A549 (cell line): ENCODE results near the gene PKD2L1. TPM values are rescaled to one million over a fixed set of nuclear protein-coding genes. Genes with fewer than 3 reads are reported as not detected.

Experiments
- ATAC-seq, 2 experiments: fragments of 200-7000 bp in 1 of 2; fragments of >200 bp in 1 of 2; cut with Nextera tagmentation in 1 of 2; cut with Tn5 transposase in 1 of 2; 3 replicates each; pipeline versions ENCODE4 v1.8.0 to v1.9.1; 2018 to 2020; ENCODE audit warnings: mild to moderate bottlenecking in 1 of 2, moderate library complexity in 1 of 2
- CTCF ChIA-PET: fragments of 300-600 bp; sonication (Branson Sonifier 250); formaldehyde crosslinking; extraction: SDS; loops from one replicate; lab custom pipeline; 2021; ENCODE audit warnings: antibody characterized with exemption, inconsistent platforms; lab: Yijun Ruan, JAX
- POLR2A ChIA-PET: fragments of 350-600 bp; formaldehyde crosslinking; extraction: SDS; loops from one replicate; lab custom pipeline; 2021; ENCODE audit warnings: antibody characterized with exemption, inconsistent platforms; lab: Yijun Ruan, JAX
- DNase-seq, 2 experiments: peaks; one replicate each; pipeline versions ENCODE4 v3.0.0 to v3.0.0-alpha.2; 2011 to 2016; ENCODE audit warnings: low read depth in 1 of 2, low spot score in 1 of 2
- FAIRE-seq: peaks from 2 replicates; lab custom pipeline; 2011; peaks lifted over from hg19 to GRCh38; lab: Jason Lieb, UNC
- H3K27ac ChIP-seq, 2 experiments: fragments of >200 bp; sonication (Bioruptor Twin); formaldehyde crosslinking; 3 replicates each; pipeline ENCODE4 v1.5.1; 2016 to 2017
- H3K4me1 ChIP-seq: fragments of >200 bp; sonication (Bioruptor Twin); formaldehyde crosslinking; 3 replicates; pipeline ENCODE4 v1.6.1; 2016
- H3K4me2 ChIP-seq: fragments of >200 bp; sonication (Bioruptor Twin); formaldehyde crosslinking; 3 replicates; pipeline ENCODE4 v1.6.1; 2016
- H3K4me3 ChIP-seq: fragments of >200 bp; sonication (Bioruptor Twin); formaldehyde crosslinking; 3 replicates; pipeline ENCODE4 v1.5.1; 2016
- H3K9me3 ChIP-seq: fragments of >200 bp; sonication (Bioruptor Twin); formaldehyde crosslinking; 3 replicates; pipeline ENCODE4 v1.6.1; 2016
- BHLHE40 ChIP-seq: IDR thresholded peaks from 2 replicates; pipeline ENCODE4 v1.6.1; 2012; ENCODE audit warnings: low read depth, low read length, inconsistent platforms
- CBX2 ChIP-seq: fragments of 200-600 bp; sonication (generic); IDR thresholded peaks from 2 replicates; pipeline ENCODE4 v1.6.1; 2016; ENCODE audit warnings: low read depth, mild to moderate bottlenecking, borderline replicate concordance
- CBX8 ChIP-seq: fragments of 200-600 bp; sonication (generic); IDR thresholded peaks from 2 replicates; pipeline ENCODE4 v1.6.1; 2016
- CTCF ChIP-seq: fragments of >200 bp; sonication (Bioruptor Twin); formaldehyde crosslinking; IDR thresholded peaks from 3 replicates; pipeline ENCODE4 v1.5.1; 2016
- EHF ChIP-seq: fragments of 250-450 bp; sonication (Bioruptor Pico); IDR thresholded peaks from 2 replicates; pipeline ENCODE4 v1.5.0; 2020; ENCODE audit warnings: mild to moderate bottlenecking
- FOSL2 ChIP-seq, 2 experiments: fragments of 450-650 bp in 1 of 2; fragments of >200 bp in 1 of 2; sonication (Bioruptor Twin) in 1 of 2; formaldehyde crosslinking; IDR thresholded peaks; 2 replicates each; pipeline versions ENCODE4 v1.5.0 to v1.6.1; 2016 to 2020; ENCODE audit warnings: mild to moderate bottlenecking in 1 of 2, moderate library complexity in 1 of 2
- HDAC2 ChIP-seq: fragments of 200-600 bp; sonication (generic); IDR thresholded peaks from 2 replicates; pipeline ENCODE4 v1.6.1; 2016
- HES2 ChIP-seq: fragments of >200 bp; sonication (Bioruptor Twin); formaldehyde crosslinking; IDR thresholded peaks from 2 replicates; pipeline ENCODE4 v1.6.1; 2016
- HEYL ChIP-seq: fragments of 250-450 bp; sonication (Bioruptor Pico); IDR thresholded peaks from 2 replicates; pipeline ENCODE4 v1.8.0; 2021; ENCODE audit warnings: mild to moderate bottlenecking, moderate library complexity
- HMGXB4 ChIP-seq: fragments of 250-450 bp; sonication (Bioruptor Pico); IDR thresholded peaks from 2 replicates; pipeline ENCODE4 v1.5.0; 2021; ENCODE audit warnings: mild to moderate bottlenecking, moderate library complexity, borderline replicate concordance
- HOXB5 ChIP-seq: fragments of 250-450 bp; sonication (Bioruptor Pico); IDR thresholded peaks from 2 replicates; pipeline ENCODE4 v1.5.0; 2020; ENCODE audit warnings: mild to moderate bottlenecking, moderate library complexity
- JUN ChIP-seq, 2 experiments: fragments of >200 bp; sonication (Bioruptor Twin); formaldehyde crosslinking; IDR thresholded peaks; 2 replicates in 1 of 2; 3 replicates in 1 of 2; pipeline ENCODE4 v1.6.1; 2016 to 2017
- KDM5A ChIP-seq: fragments of 200-600 bp; sonication (generic); IDR thresholded peaks from 2 replicates; pipeline ENCODE4 v1.6.1; 2016; ENCODE audit warnings: antibody characterized with exemption, mild to moderate bottlenecking
- MYC ChIP-seq: IDR thresholded peaks from 2 replicates; pipeline ENCODE4 v1.6.1; 2012; ENCODE audit warnings: mild to moderate bottlenecking, inconsistent platforms, low read length, improper control_type of control experiment, borderline replicate concordance
- NFE2L2 ChIP-seq: fragments of 150-350 bp; conservative IDR thresholded peaks from 2 replicates; pipeline ENCODE4 v1.6.1; 2014; ENCODE audit warnings: low read length
- NPAS2 ChIP-seq: fragments of 250-450 bp; sonication (Bioruptor Pico); IDR thresholded peaks from 2 replicates; pipeline ENCODE4 v1.8.0; 2022; ENCODE audit warnings: mild to moderate bottlenecking, moderate library complexity, borderline replicate concordance
- RAD21 ChIP-seq, 2 experiments: fragments of >200 bp in 1 of 2; sonication (Bioruptor Twin) in 1 of 2; formaldehyde crosslinking in 1 of 2; IDR thresholded peaks in 1 of 2; conservative IDR thresholded peaks in 1 of 2; 2 replicates in 1 of 2; 3 replicates in 1 of 2; pipeline ENCODE4 v1.6.1; 2012 to 2018; ENCODE audit warnings: inconsistent platforms in 1 of 2
- RARB ChIP-seq: fragments of 250-450 bp; sonication (Bioruptor Pico); IDR thresholded peaks from 2 replicates; pipeline ENCODE4 v1.8.0; 2021; ENCODE audit warnings: mild to moderate bottlenecking, moderate library complexity
- SMC3 ChIP-seq: fragments of >200 bp; sonication (Bioruptor Twin); formaldehyde crosslinking; IDR thresholded peaks from 3 replicates; pipeline ENCODE4 v1.6.1; 2018; ENCODE audit warnings: inconsistent platforms
- TFCP2L1 ChIP-seq: fragments of 250-450 bp; sonication (Bioruptor Pico); IDR thresholded peaks from 2 replicates; pipeline ENCODE4 v1.5.0; 2021; ENCODE audit warnings: mild to moderate bottlenecking
- USF2 ChIP-seq: fragments of 450-650 bp; IDR thresholded peaks from 2 replicates; pipeline ENCODE4 v1.6.1; 2014; ENCODE audit warnings: antibody characterized with exemption
- ZFP36 ChIP-seq: fragments of 450-650 bp; IDR thresholded peaks from 2 replicates; pipeline ENCODE4 v1.6.1; 2014; ENCODE audit warnings: borderline replicate concordance; ENCODE audit not compliant: partially characterized antibody
- ZNF302 ChIP-seq: fragments of 250-450 bp; sonication (Bioruptor Pico); IDR thresholded peaks from 2 replicates; pipeline ENCODE4 v1.9.0; 2021; ENCODE audit warnings: inconsistent platforms, mild to moderate bottlenecking, moderate library complexity
- ZSCAN20 ChIP-seq: fragments of 250-450 bp; sonication (Bioruptor Pico); IDR thresholded peaks from 2 replicates; pipeline ENCODE4 v1.8.0; 2022; ENCODE audit warnings: mild to moderate bottlenecking, moderate library complexity
- WGBS: methylation state at CpG from one replicate; pipeline ENCODE4 v1.1.6; 2017; ENCODE audit errors: missing lambda C conversion rate; 5-methylcytosine and 5-hydroxymethylcytosine counted together
- polyA plus RNA-seq, 4 experiments: library from polyadenylated mRNA; depleted of rRNA in 3 of 4; stranded (reverse); fragments of >200 nt; fragmentation: RNase III in 1 of 4; extraction: RNeasy Plus Mini Kit Qiagen cat#74134 plus additional on column Dnase treatment in 1 of 4; gene quantifications; 2 replicates in 3 of 4; 3 replicates in 1 of 4; pipeline ENCODE4 v1.2.3, GENCODE V29; 2011 to 2017

The PKD2L1 gene
- polyA plus RNA-seq, 2 of the 4 experiments (the other 2 are of a cell fraction): 0.06 to 0.10 TPM

- TF ChIP-seq CTCF (no peak), RAD21 (conservative IDR thresholded peaks at IDR 0.05 in 1 of 2, IDR thresholded peaks at IDR 0.05 in 1 of 2) (peak in 1 of 2 experiments; percentile 37; a peak in 2 of 5 replicates), RARB (CRISPR knock-in tag) (no peak), NFE2L2 (no peak), HES2 (no peak), EHF (CRISPR knock-in tag) (no peak; the same call in 1 of the 2 replicates), FOSL2 (IDR thresholded peaks at IDR 0.05) (no peak), FOSL2 (CRISPR knock-in tag; IDR thresholded peaks at IDR 0.05) (peak; percentile 81), HOXB5 (CRISPR knock-in tag) (no peak)
- TF ChIP-seq, all 56 proteins: peak for 11
Observed at GRCh38 chr10:100370714-100371481, 40.9 kb upstream of the PKD2L1 start (continued).

GRCh38 chr10:100368721-100369120 is 38.7 kb upstream of the PKD2L1 start:
- Histone ChIP-seq H3K4me3 (no peak overlapping the region), H3K27ac (peak overlapping the region; percentile 5 to 70; a peak in 4 of 6 replicates), H3K9me3 (no peaks in the 10 kb centered on the region), H3K4me2 (no peak overlapping the region), H3K4me1 (peaks cover 64% of the 10 kb centered on the region)
- ATAC-seq: no peak
- no peak for TF ChIP-seq ZFP36
- TF ChIP-seq HES2: no peak
- TF ChIP-seq ZSCAN20 (CRISPR knock-in tag): no peak
- TF ChIP-seq ZNF302 (CRISPR knock-in tag): no peak
- ChIA-PET CTCF (interaction anchor here (0.6 to 1.7 kb wide), 3 partner anchors 20 to 416 kb away, joined by 3 to 6 read pairs (median 4); no protein-coding TSS in a partner anchor), POLR2A (no interaction called here)
- no peak for DNase-seq
- FAIRE-seq: no peak

- peak overlapping the region; percentile 77 to 90 for H3K27ac ChIP-seq
- peaks cover 71% of the 10 kb centered on the region for H3K4me1 ChIP-seq
- CTCF ChIA-PET: interaction anchor here (0.9 to 5.1 kb wide), 6 partner anchors 8 to 69 kb away, joined by 3 to 27 read pairs (median 6); partner anchors contain the start of gene SCD
- H3K4me2 ChIP-seq: peak overlapping the region; percentile 64
- ATAC-seq (peak; percentile 90 to 94), FAIRE-seq (no peak), DNase-seq (peak; percentile 89 to 95)
- H3K9me3 ChIP-seq: no peaks in the 10 kb centered on the region
- 7% methylated on average over 7 of the region's 7 CpGs for WGBS
- POLR2A ChIA-PET: interaction anchor here (0.7 to 3.5 kb wide), 3 partner anchors 9 to 19 kb away, joined by 3 to 42 read pairs (median 23); partner anchors contain the start of gene SCD
- H3K4me3 ChIP-seq: no peak overlapping the region
- peak in 1 of 2 experiments; percentile 30; a peak in 1 of 5 replicates for TF ChIP-seq RAD21 (conservative IDR thresholded peaks at IDR 0.05 in 1 of 2, IDR thresholded peaks at IDR 0.05 in 1 of 2)
- TF ChIP-seq KDM5A: no peak
- TF ChIP-seq HMGXB4: no peak
- no peak for TF ChIP-seq CBX2
- peak; percentile 8; the same call in 2 of the 3 replicates for TF ChIP-seq SMC3
- no peak for TF ChIP-seq CTCF
- peak; percentile 94 for TF ChIP-seq USF2
- TF ChIP-seq MYC: no peak
- 0 out of 2 replicates have a peak, but pooled peaks have one; percentile 28 for TF ChIP-seq BHLHE40
- no peak for TF ChIP-seq CBX8
- TF ChIP-seq TFCP2L1 (CRISPR knock-in tag): peak; percentile 50; the same call in 1 of the 2 replicates
- TF ChIP-seq JUN (IDR thresholded peaks at IDR 0.05): peak; percentile 69 to 83; a peak in 4 of 5 replicates
- 0 out of 2 replicates have a peak, but pooled peaks have one; percentile 43 for TF ChIP-seq NPAS2 (CRISPR knock-in tag)
- no peak for TF ChIP-seq EHF (CRISPR knock-in tag)
- TF ChIP-seq HDAC2: no peak
- peak; percentile 28; the same call in 1 of the 2 replicates for TF ChIP-seq HEYL
Observed at GRCh38 chr10:100364735-100365391, 34.8 kb upstream of the PKD2L1 start.
